Calu3 (cell line): ENCODE results near the gene FABP3. TPM values are rescaled to one million over a fixed set of nuclear protein-coding genes. Genes with fewer than 3 reads are reported as not detected.
A peak's percentile ranks its signal among the peaks of the same experiment; 100 is the strongest.

Experiments used
- Bru-seq: library from RNA; stranded (reverse); fragments of 400-500 nt; gene quantifications from one replicate; lab custom pipeline; 2021; lab: Mats Ljungman, UMichigan
- BruChase-seq, 2 experiments: library from RNA; stranded (reverse); fragments of 400-500 nt; gene quantifications; one replicate each; lab custom pipeline; 2021; lab: Mats Ljungman, UMichigan
- BruUV-seq: library from RNA; stranded (reverse); fragments of 400-500 nt; replicated peaks from 2 replicates; lab custom pipeline; 2021; lab: Mats Ljungman, UMichigan
- CTCF ChIA-PET: fragments of 300-600 bp; sonication (Branson Sonifier 250); formaldehyde crosslinking; loops from one replicate; lab custom pipeline; 2022; ENCODE audit warnings: antibody characterized with exemption; lab: Charles Lee
- DNase-seq: peaks from one replicate; pipeline ENCODE4 v3.0.0; 2022
- H3K27ac Mint-ChIP-seq: one replicate; pipeline ENCODE4 v1.8.0; 2022; ENCODE audit warnings: mixed read lengths; ENCODE audit not compliant: unreplicated experiment
- H3K27me3 Mint-ChIP-seq: one replicate; pipeline ENCODE4 v1.8.0; 2022; ENCODE audit warnings: mixed read lengths; ENCODE audit not compliant: unreplicated experiment
- H3K36me3 Mint-ChIP-seq: one replicate; pipeline ENCODE4 v1.8.0; 2022; ENCODE audit warnings: mild to moderate bottlenecking, moderate library complexity, mixed read lengths; ENCODE audit not compliant: insufficient read depth, unreplicated experiment
- H3K4me1 Mint-ChIP-seq: one replicate; pipeline ENCODE4 v1.8.0; 2022; ENCODE audit warnings: mild to moderate bottlenecking, low read depth, mixed read lengths; ENCODE audit not compliant: unreplicated experiment
- H3K4me3 Mint-ChIP-seq: one replicate; pipeline ENCODE4 v1.8.0; 2022; ENCODE audit warnings: mild to moderate bottlenecking, low read depth, moderate library complexity, mixed read lengths; ENCODE audit not compliant: unreplicated experiment
- H3K9me3 Mint-ChIP-seq: one replicate; pipeline ENCODE4 v1.8.0; 2022; ENCODE audit warnings: low read depth, mixed read lengths; ENCODE audit not compliant: unreplicated experiment
- intact Hi-C: fragments of 100-400 bp; cut with micrococcal nuclease; formaldehyde crosslinking; loops from one replicate; pipeline ENCODE4 v1.10.0; 2022; ENCODE audit not compliant: unreplicated experiment
- long read RNA-seq: library from polyadenylated mRNA; stranded (forward); transcript quantifications from one replicate; pipeline ENCODE4 v2.0.0, GENCODE V29; 2022
- total RNA-seq: library from RNA; stranded (reverse); gene quantifications from 2 replicates; pipeline ENCODE4 v1.2.3, GENCODE V29; 2022
- TF ChIP-seq, protein P1 (sequence below): fragments of 200-600 bp; IDR thresholded peaks from one replicate; pipeline ENCODE4 v1.8.0; 2022; ENCODE audit warnings: antibody characterized with exemption; ENCODE audit not compliant: unreplicated experiment

Gene FABP3
- total RNA-seq (not detected in 2 replicates), Bru-seq, nascent RNA (percentile 12 among the genes with signal in this experiment), BruChase-seq, experiment 1, labeled RNA remaining after a 6-hour chase (not detected), BruChase-seq, experiment 2, labeled RNA remaining after a 2-hour chase (not detected)
- long read RNA-seq: 0 reads

DNA sequence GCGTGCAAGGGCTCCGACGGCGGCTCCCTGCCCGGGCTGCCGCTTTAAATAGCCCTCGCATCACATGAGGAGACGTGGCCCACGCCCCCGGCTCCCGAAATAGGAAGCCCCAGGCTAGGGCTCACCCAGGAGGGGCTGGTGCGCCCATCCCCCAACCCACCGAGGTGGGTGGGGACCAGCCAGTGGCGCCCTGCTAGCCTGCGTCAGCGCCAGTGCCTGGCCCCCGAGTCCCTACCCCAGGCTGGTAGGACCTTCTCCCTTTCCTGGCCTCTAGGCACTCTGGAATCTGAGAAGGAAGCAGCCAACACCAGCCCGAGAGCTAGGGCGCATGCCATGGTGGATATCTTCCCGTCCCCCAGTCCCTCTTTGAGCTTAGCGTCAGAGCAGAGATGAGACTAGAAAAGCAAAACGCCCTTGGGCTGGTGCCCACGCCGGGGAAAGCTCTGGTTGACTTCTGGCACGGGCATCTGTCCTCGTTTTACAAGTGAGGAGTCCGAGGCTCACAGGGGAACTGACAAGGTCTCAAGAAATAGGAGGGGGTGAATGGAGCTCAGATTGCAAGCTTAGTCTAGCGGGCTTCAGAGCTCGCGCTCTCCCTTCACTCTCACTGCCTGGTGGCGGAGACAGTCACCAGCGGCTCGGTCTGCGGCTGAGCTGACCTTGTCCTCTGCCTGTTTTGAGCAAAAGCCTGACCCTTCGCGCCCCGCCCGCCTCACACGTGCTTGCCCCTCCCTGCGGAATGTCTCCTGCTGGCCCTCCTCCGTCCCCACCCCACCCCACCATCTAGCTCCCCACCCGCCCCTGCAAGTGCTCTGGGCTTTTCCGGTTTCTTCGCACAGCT, at the start of gene FABP3:
FABP3 (minus strand) TSS at position 21 of the 841 bp plus-strand sequence. CDS start 62 bp downstream, outside the sequence.
- peak; percentile 62 for DNase-seq
- CTCF ChIA-PET: interaction anchor here (0.6 to 1.7 kb wide), 5 partner anchors 17 to 1692 kb away, joined by 3 to 11 read pairs (median 4); no protein-coding TSS in a partner anchor
- H3K4me3 Mint-ChIP-seq: peak within 1 kb of the TSS; percentile 52
- no peaks in the 10 kb centered on the region for H3K9me3 Mint-ChIP-seq
- no peak within 1 kb of the TSS for H3K27ac Mint-ChIP-seq
- no peaks in the 10 kb centered on the region for H3K27me3 Mint-ChIP-seq
- intact Hi-C loops: no loop called here
- peaks cover 39% of the 10 kb centered on the region for H3K4me1 Mint-ChIP-seq
- BruUV-seq: no TSS peak
- peaks cover 5% of the 10 kb centered on the region for H3K36me3 Mint-ChIP-seq
- TF ChIP-seq, protein P1, sequence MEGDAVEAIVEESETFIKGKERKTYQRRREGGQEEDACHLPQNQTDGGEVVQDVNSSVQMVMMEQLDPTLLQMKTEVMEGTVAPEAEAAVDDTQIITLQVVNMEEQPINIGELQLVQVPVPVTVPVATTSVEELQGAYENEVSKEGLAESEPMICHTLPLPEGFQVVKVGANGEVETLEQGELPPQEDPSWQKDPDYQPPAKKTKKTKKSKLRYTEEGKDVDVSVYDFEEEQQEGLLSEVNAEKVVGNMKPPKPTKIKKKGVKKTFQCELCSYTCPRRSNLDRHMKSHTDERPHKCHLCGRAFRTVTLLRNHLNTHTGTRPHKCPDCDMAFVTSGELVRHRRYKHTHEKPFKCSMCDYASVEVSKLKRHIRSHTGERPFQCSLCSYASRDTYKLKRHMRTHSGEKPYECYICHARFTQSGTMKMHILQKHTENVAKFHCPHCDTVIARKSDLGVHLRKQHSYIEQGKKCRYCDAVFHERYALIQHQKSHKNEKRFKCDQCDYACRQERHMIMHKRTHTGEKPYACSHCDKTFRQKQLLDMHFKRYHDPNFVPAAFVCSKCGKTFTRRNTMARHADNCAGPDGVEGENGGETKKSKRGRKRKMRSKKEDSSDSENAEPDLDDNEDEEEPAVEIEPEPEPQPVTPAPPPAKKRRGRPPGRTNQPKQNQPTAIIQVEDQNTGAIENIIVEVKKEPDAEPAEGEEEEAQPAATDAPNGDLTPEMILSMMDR: no peak

DNA sequence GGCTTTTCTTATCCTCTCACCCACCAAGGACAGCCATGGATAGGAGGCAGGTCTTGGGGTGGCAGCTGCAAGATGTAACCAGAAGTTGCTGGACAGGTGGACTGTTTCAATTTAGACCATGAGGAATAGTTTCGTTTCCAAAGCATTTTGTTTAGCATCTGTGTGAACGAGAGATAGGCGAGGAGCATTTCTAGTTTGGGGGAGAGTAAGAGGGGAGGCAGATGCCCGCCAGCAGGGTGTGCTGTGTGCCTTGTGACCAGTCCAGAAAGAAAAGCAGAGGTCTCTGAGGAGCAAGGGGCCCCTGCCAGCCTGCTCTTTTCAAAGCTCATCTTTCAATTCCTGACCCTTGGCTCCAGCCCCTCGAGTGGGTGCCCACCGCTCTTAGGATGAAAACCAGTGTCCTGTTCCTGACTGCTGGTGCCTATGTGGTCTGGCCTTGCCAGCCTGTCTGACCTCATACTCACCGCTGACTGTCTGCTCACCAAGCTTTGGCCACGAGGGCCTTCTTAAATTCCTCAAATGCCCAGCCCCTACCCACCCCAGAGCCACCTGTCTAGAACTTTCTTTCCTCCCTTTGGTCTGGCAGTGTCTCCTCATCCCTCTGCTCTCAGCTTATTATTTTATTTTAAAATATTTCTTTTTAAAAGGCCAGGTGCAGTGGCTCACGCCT, 48.6 kb upstream of the FABP3 start:
- no peaks in the 10 kb centered on the region for H3K27me3 Mint-ChIP-seq
- CTCF ChIA-PET: interaction anchor here (0.5 to 4.7 kb wide), 8 partner anchors 24 to 368 kb away, joined by 3 to 44 read pairs (median 4); no protein-coding TSS in a partner anchor
- no peak overlapping the region for H3K4me3 Mint-ChIP-seq
- DNase-seq: peak; percentile 56
- intact Hi-C loops: loop anchor here (1.0 to 2.0 kb wide), 3 partner anchors 27 to 237 kb away; no protein-coding TSS in a partner anchor
- peaks cover 19% of the 10 kb centered on the region for H3K36me3 Mint-ChIP-seq
- H3K4me1 Mint-ChIP-seq: peaks cover 41% of the 10 kb centered on the region
- no peak overlapping the region for H3K27ac Mint-ChIP-seq
- BruUV-seq: no TSS peak
- TF ChIP-seq, protein P1: peak; percentile 53
- no peaks in the 10 kb centered on the region for H3K9me3 Mint-ChIP-seq

DNA sequence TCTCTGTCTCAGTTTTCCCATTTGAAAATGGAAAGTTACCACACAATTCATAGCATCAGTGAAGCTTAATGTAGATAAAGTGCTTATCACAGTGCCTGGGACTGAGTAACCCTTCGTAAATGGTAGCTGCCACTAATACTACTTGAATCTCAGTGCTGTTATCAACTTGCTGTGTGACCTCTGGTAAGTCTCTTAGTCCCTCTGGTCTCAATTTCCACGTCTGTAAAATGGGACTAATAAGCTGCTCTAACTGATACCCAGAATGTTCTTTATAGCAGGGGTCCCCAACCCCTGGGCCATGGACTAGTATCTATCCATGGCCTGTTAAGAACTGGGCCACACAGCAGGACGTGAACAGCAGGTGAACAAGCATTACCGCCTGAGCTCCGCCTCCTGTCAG, 47.8 kb upstream of the FABP3 start:
- intact Hi-C loops: no loop called here
- no TSS peak for BruUV-seq
- peaks cover 37% of the 10 kb centered on the region for H3K4me1 Mint-ChIP-seq
- H3K27me3 Mint-ChIP-seq: no peaks in the 10 kb centered on the region
- H3K27ac Mint-ChIP-seq: no peak overlapping the region
- CTCF ChIA-PET: interaction anchor here (0.5 to 4.7 kb wide), 2 partner anchors 128 to 343 kb away, joined by 6 to 44 read pairs; no protein-coding TSS in a partner anchor
- no peak overlapping the region for H3K4me3 Mint-ChIP-seq
- H3K9me3 Mint-ChIP-seq: no peaks in the 10 kb centered on the region
- peaks cover 19% of the 10 kb centered on the region for H3K36me3 Mint-ChIP-seq
- TF ChIP-seq, protein P1: no peak
- DNase-seq: no peak
